ENCODE data around the gene ZDHHC18. TPM values are rescaled to one million over a fixed set of nuclear protein-coding genes. Genes with fewer than 3 reads are reported as not detected.
"Not testable (repeated sequence)": the region's sequence is repeated elsewhere in the genome, so short reads cannot be mapped to it uniquely, and the experiment has no call there.

ZDHHC18 gene
- total RNA-seq, 1 experiment from 2014 or later = 33.1 TPM

GRCh38 chr1:26879793-26880192 lies 53.3 kb downstream of the ZDHHC18 start:
- Histone ChIP-seq H3K23ac (ENCODE audit: insufficient read length, low read depth, low read length) (no peak overlapping the region), H3K9ac (ENCODE audit: extremely low read depth, insufficient read length, low read length) (no peak overlapping the region), H3K23me2 (ENCODE audit: insufficient read length, low read depth, low read length, poor library complexity, severe bottlenecking) (no peaks in the 10 kb centered on the region), H3K79me2 (ENCODE audit: insufficient read depth, low read length) (no peaks in the 10 kb centered on the region), H2BK12ac (ENCODE audit: insufficient read length, low read depth, low read length) (no peak overlapping the region), H3K18ac (ENCODE audit: insufficient read length, low read depth, low read length) (no peak overlapping the region), H3K56ac (ENCODE audit: insufficient read length, low read depth, low read length) (no peak overlapping the region), H3T11ph (ENCODE audit: low read length) (no peak overlapping the region), H2AFZ (ENCODE audit: low read length) (no peak overlapping the region), H3K27ac (ENCODE audit: insufficient read length, low read depth, low read length) (no peak overlapping the region), H3K4ac (ENCODE audit: low read depth, low read length) (no peak overlapping the region), H4K8ac (replicated peaks; ENCODE audit: insufficient read length, low read depth, low read length) (no peak overlapping the region), H2BK20ac (ENCODE audit: low read depth, low read length, poor library complexity, severe bottlenecking) (no peak overlapping the region), H4K91ac (ENCODE audit: insufficient read length, low read depth, low read length) (no peak overlapping the region), H3K9me3 (ENCODE audit: control insufficient read depth, low read depth, low read length) (no peaks in the 10 kb centered on the region), H3K14ac (ENCODE audit: insufficient read depth, low read length) (no peak overlapping the region), H4K5ac (ENCODE audit: insufficient read length, low read depth, low read length) (no peak overlapping the region), H3K79me1 (ENCODE audit: insufficient read depth, low read depth, low read length, poor library complexity, severe bottlenecking) (no peaks in the 10 kb centered on the region), H2BK15ac (ENCODE audit: low read depth, low read length) (no peak overlapping the region), H2BK120ac (ENCODE audit: low read depth, low read length, poor library complexity, severe bottlenecking) (no peak overlapping the region), H3K27me3 (ENCODE audit: insufficient read depth, low read length) (no peaks in the 10 kb centered on the region), H2AK5ac (ENCODE audit: insufficient read length, low read length) (no peak overlapping the region), H3K4me2 (ENCODE audit: insufficient read depth, insufficient read length, low read length) (no peak overlapping the region), H4K20me1 (ENCODE audit: control insufficient read depth, insufficient read depth, insufficient read length) (no peaks in the 10 kb centered on the region), H2BK5ac (ENCODE audit: insufficient read length, low read length) (no peak overlapping the region), H3K4me1 (ENCODE audit: insufficient read depth, low read length) (no peaks in the 10 kb centered on the region; the same call in 1 of the 2 replicates)
- H3K4me1 Mint-ChIP-seq = peaks cover 0 to 5% of the 10 kb centered on the region in 2 experiments; a peak in 2 of 4 replicates
- WGBS (ENCODE audit: extremely low coverage, insufficient read length, low lambda C conversion rate) = no CpG with 5 or more reads among the region's 4 CpGs
- H3K27ac Mint-ChIP-seq = no peak overlapping the region
- no peaks in the 10 kb centered on the region for H3K9me3 Mint-ChIP-seq
- no peak for TF ChIP-seq CTCF (conservative IDR thresholded peaks at IDR 0.05)
- H3K27me3 Mint-ChIP-seq (ENCODE audit: low read depth) = no peaks in the 10 kb centered on the region
- H3K36me3 Mint-ChIP-seq (ENCODE audit: insufficient read depth in 1 of 3, low read depth in 3 of 3) = peaks cover 16 to 54% (median 43%) of the 10 kb centered on the region in 3 experiments; a peak in 6 of 7 replicates
- no peak overlapping the region for H3K4me3 Mint-ChIP-seq
- DNase-seq = no peak

- not testable (repeated sequence) for H3K9me3 Mint-ChIP-seq; DNase-seq; H3K27me3 ChIP-seq (ENCODE audit: insufficient read depth, low read length); H3K14ac ChIP-seq (ENCODE audit: insufficient read depth, low read length); H3K27ac Mint-ChIP-seq; H4K91ac ChIP-seq (ENCODE audit: insufficient read length, low read depth, low read length); H4K8ac ChIP-seq (replicated peaks; ENCODE audit: insufficient read length, low read depth, low read length); H3K23me2 ChIP-seq (ENCODE audit: insufficient read length, low read depth, low read length, poor library complexity, severe bottlenecking); H3K18ac ChIP-seq (ENCODE audit: insufficient read length, low read depth, low read length); H3K4me3 Mint-ChIP-seq; H2BK20ac ChIP-seq (ENCODE audit: low read depth, low read length, poor library complexity, severe bottlenecking); H2BK5ac ChIP-seq (ENCODE audit: insufficient read length, low read length); H2BK120ac ChIP-seq (ENCODE audit: low read depth, low read length, poor library complexity, severe bottlenecking); H2BK12ac ChIP-seq (ENCODE audit: insufficient read length, low read depth, low read length); H4K20me1 ChIP-seq (ENCODE audit: control insufficient read depth, insufficient read depth, insufficient read length); H3K79me2 ChIP-seq (ENCODE audit: insufficient read depth, low read length); H2AFZ ChIP-seq (ENCODE audit: low read length); H3K23ac ChIP-seq (ENCODE audit: insufficient read length, low read depth, low read length); H3K4me1 Mint-ChIP-seq; H3K9ac ChIP-seq (ENCODE audit: extremely low read depth, insufficient read length, low read length); H3T11ph ChIP-seq (ENCODE audit: low read length); H3K4me2 ChIP-seq (ENCODE audit: insufficient read depth, insufficient read length, low read length); H3K27ac ChIP-seq (ENCODE audit: insufficient read length, low read depth, low read length); H3K9me3 ChIP-seq (ENCODE audit: control insufficient read depth, low read depth, low read length); H4K5ac ChIP-seq (ENCODE audit: insufficient read length, low read depth, low read length); H2AK5ac ChIP-seq (ENCODE audit: insufficient read length, low read length); H3K4me1 ChIP-seq (ENCODE audit: insufficient read depth, low read length); H3K4ac ChIP-seq (ENCODE audit: low read depth, low read length); H3K79me1 ChIP-seq (ENCODE audit: insufficient read depth, low read depth, low read length, poor library complexity, severe bottlenecking); H2BK15ac ChIP-seq (ENCODE audit: low read depth, low read length); H3K27me3 Mint-ChIP-seq (ENCODE audit: low read depth); H3K56ac ChIP-seq (ENCODE audit: insufficient read length, low read depth, low read length)
- no CpG with 5 or more reads among the region's 6 CpGs for WGBS (ENCODE audit: extremely low coverage, insufficient read length, low lambda C conversion rate)
- H3K36me3 Mint-ChIP-seq (ENCODE audit: insufficient read depth in 1 of 3, low read depth in 3 of 3) = peaks cover 24 to 69% (median 56%) of the 10 kb centered on the region in 3 experiments; a peak in 6 of 7 replicates
Measured at GRCh38 chr1:26881611-26882010, 55.1 kb downstream of the ZDHHC18 start.
